Stimulated activated CD8-positive, alpha-beta memory T cell treated with anti-CD3 and anti-CD28 coated beads, Interleukin-4, amount 100 ng/mL, for 24 hours (primary cell): Measurements from ENCODE around the gene POLD3.

Source experiments
- DNase-seq: peaks from one replicate; pipeline ENCODE4 v3.0.0-alpha.2; 2020; ENCODE audit warnings: low read depth

POLD3 gene

DNA sequence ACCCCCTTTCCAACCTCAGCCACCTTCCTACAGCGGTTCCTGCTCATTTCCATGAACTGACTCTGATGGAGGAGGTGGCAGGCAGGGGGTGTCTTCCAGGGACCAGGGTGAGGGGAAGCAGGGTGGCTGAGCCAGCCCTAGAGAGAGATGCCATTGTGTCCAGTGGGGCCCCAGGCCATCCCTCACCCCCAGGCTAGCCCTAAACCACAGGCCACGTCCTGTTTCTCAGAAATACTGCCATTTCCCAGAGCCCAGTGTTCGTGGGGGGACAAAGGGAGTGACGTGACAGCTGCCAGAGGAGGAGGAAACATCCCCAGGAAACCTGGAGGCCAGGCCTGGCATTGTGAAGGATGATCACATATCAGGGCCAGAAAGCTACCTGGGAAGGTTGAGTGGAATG lies 99.4 kb downstream of the POLD3 start:
- no peak for DNase-seq
